HG03558 (cell line): Measurements from ENCODE around the gene NEK8.
"Not testable (repeated sequence)": the region's sequence is repeated elsewhere in the genome, so short reads cannot be mapped to it uniquely, and the experiment has no call there.

ENCODE experiments used
- ATAC-seq: cut with Tn5 transposase; IDR thresholded peaks from one replicate; pipeline ENCODE4 v1.9.1; 2021; ENCODE audit warnings: moderate number of reproducible peaks; ENCODE audit not compliant: unreplicated experiment; ENCODE audit errors: extremely low read depth

Gene NEK8

DNA sequence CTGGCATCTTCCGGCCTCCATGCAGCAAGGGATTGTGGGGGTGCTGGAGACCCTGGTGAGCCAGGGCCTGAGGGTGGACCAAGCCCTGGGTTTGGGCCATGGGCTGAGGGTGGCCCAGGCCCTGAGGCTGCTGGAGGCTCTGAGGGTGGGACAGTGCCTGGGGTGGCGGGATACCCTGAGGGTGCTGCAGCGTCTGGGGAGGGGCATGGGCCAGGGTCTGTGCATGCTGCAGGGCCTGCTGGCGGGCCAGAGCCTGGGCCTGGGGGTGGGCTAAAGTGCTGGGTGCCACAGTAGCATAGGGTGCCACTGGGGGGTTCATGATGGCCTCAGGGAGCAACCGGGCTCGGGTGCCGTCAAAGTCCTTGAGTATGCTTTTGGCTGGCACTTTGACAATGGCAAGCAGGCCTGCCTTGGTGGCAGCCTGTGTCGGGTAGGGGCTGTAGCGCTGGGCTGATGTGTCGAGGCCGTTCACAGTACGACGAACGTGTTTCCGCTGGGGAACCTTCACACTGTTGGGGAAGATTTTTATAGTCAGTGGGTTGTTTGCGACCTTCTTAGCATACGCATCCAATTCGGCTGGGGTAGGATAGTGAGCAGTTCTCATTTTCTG lies 30.8 kb downstream of the NEK8 start:
- ATAC-seq: no peak

DNA sequence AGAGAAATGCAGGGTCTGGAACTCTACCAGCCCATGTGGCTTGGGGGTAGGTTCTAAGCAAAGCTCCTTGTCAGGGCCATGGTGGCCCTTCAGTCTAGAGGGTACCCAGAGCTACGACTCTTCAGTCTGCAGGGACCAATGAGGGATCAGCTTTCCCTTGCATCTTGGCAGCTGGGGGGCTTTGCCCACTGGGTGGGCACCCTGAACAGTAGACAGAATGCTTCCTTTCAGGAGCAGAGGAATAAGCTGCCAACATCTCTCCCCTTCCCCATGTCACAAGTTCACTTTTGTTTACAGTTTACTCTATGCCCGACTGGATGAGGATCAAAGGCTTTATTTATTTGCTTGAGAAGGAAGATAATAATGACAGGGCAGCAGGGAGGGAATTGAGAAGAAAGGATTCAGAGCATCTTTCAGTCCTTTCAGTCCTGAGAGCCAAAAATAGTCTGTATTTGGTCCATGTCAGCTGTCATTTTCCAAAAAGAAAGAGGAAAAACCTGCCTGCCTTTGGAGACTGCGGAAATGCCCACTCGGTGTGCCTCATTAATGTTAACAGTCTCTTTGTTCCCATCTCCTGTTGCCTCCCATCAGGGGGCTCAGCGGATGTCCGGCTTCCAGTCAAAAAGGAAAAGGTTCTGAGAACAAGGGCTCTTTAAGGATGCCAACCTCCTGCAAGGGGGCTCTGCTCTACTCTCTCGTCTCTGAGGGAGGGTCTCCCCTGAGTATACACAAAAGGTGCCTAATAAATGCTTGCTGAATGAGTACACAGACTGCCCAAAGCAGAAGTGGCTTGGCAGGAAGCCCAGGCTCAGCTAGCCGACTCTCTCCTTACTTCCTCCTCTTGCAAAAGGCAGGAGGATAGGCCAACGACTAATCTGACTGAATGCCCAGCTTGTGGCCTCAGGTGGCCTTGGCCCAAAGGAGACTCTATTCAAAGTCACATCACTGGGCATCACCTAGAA lies 32.3 kb downstream of the NEK8 start:
- no peak for ATAC-seq

DNA sequence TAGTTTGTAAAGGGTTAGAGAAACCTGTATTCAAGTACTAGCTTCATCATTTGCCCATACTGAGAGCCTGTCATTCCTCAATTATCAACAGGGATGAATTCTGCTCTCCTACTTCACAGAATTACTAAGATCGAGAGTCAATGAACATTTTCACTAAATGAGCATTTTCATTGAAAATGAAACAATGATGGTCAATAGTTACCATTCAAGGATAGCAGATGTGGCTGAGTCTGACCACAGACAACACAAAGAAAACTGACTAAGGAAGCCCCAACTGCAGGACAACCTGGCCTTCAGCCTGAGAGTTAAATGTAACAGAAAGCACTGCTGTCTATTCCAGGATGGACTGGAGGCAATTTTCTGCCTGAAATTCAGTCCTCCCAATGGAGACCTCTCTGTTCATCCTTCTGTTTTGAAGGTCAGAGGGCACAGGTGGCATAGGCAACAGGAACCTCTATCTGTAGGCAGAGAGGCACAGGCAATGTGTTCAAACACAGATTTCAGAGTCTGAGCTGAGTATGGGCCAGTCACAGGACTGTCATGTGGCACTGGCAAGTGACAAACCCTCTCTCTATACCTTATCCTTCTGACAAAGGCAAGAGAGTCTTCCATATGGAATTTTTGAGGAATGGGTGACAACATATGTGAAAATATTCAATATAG lies 34.7 kb downstream of the NEK8 start:
- ATAC-seq: no peak

DNA sequence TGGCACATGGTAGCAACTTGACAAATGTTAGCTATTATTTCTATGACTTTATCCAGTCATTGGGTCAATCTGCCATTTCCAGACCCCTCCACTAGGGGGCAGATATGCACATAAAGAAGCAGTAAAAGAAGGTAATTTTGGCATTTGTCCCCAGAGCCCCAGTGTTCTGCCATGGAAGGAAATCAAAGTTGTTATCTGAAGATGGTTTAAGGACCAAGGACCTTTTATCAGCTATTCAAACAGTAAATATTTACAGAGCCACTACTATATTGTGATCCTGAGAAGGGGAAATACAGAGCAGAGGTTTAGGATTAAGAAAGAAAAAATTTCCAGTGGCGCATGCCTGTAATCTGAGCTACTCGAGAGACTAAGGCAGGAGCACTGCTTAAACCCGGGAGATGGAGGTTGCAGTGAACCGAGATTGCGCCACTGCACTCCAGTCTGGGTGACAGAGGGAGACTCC lies 35.2 kb downstream of the NEK8 start:
- ATAC-seq: no peak

DNA sequence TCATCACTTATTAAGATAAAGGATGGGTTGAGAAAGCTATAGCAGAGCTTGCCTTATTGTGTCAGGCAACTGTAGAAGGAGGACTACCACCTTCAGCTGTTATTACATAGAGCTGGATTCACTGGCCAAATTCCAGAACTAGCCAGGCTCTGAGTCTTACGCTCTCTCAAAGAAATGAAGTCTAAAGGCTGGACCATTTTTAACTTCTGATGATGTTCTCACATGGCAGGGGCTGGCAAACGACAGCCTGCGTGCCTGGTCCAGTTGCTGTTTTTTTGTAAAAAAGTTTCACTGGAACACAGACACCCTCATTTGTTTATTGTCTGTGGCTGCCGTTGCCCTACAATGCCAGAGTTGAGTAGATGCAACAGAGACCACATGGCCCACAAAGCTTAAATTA lies 36.5 kb downstream of the NEK8 start:
- ATAC-seq: no peak

DNA sequence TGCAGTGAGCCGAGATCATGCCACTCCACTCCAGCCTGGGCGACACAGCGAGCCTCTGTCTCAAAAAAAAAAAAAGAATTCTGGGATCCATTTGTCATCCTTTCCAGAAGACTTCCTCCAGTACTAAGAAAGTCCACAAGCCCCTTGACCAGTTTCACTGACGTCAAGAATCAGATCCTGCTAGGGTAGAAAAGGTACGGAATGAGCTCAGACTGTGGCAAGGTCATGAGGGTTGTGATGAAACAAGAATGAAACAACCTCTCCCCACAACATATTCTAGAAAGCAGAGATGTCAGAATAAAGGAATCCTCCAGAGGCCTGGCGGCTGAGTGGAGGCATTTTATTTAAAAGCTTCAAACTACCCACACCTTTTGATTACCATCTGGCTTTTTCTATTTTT lies 45.1 kb downstream of the NEK8 start:
- no peak for ATAC-seq

DNA sequence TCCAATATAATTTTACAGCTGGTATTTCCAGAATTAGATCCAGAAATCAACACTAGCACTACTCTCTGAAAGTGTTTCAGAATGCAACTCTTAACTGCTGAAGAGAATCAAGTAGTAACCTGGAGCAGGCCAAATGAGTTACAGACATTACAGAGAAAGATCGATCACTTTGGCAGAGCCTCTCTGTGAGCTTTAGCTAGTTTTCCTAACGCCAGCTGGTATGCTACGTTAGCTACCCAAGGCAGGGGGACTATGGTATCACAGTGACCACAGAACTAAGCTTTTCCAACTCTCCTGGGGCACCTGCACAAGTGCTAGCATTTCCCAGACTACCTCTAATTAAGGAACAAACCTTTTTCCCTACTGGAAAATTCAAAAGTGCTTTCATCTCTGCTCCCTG lies 45.6 kb downstream of the NEK8 start:
- ATAC-seq: no peak

DNA sequence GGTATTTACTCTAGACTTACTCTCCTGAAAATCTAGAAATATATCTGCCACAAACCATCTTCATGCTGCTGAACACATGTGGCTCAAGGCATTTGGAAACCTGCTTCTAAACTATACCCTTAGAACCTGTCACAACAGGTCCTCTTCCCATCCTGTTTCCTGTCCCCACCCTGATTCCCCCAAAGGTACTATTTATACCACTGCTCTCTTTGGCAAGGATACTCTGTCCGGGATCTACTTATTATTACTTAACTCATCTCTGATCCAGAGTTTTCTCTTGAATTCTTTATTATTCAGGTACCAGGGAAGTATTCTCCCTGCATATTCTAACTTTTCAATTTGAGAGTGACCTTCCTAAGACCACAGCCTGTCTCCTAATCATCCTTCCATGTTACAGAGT lies 48.6 kb downstream of the NEK8 start:
- no peak for ATAC-seq

DNA sequence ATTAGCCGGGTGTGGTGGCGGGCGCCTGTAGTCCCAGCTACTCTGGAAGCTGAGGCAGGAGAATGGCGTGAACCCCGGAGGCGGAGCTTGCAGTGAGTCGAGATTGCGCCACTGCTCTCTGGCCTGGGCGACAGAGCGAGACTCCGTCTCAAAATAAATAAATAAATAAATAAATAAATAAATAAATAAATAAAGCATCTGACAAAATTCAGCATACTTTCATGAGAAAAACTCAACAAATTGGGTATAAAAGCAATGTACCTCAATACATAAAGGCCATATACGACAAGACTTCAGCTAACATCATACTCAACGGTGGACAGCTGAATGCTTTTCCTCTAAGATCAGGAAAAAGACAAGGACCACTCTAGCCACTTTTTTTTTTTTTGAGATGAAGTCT lies 51.0 kb downstream of the NEK8 start:
- not testable (repeated sequence) for ATAC-seq

DNA sequence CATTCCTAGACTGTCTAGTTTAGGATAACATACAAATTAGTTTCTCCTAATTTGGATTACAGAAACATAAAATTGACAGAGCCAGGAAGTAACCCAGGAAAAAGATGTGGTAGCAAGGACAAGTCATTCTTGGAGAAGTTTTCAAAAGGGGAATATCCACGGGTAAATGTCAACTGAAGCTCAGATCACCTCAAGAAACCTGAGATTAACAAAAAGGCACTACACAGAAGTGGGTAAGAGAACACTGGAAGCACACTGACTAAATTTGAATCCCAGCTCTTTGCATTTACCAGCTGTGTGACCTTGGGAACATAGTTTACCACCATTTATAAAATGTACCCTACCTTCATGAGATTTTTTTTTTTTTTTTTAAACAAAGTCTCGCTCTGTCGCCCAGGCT lies 54.6 kb downstream of the NEK8 start:
- no peak for ATAC-seq

DNA sequence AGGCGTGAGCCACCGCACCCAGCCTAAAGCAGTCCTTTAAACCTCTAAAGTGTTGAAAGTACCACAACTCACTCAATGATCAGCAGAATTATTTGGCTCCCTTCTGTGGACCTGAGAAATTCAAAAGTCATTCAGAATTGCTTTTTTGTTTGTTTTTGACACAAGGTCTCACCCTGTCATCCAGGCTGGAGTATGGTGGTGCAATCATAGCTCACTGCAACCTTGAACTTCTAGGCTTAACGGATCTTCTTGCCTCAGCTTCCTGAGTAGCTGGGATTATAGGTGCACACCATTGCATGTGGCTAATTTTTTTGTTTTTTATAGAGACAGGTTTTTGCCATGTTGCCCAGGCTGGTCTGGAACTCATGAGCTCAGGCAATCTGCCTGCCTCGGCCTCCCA lies 59.5 kb downstream of the NEK8 start:
- ATAC-seq: no peak
